Psoas muscle (tissue), 8 donors: ENCODE results near the gene SLC25A41. TPM values are rescaled to one million over a fixed set of nuclear protein-coding genes. Genes with fewer than 3 reads are reported as not detected.

Experiments used
- ATAC-seq, 4 donors: fragments of 200-7000 bp; cut with Tn5 transposase; one replicate each; pipeline ENCODE4 v1.9.1; 2020; ENCODE audit warnings: moderate library complexity in 3 of 4, mild to moderate bottlenecking in 2 of 4
- DNase-seq, 2 donors: peaks; one replicate each; pipeline ENCODE4 v3.0.0-alpha.2; 2020
- H3K27ac ChIP-seq: fragments of 200-600 bp; one replicate; pipeline ENCODE4 v1.8.0; 2022
- H3K27me3 ChIP-seq, 3 donors: fragments of 200-600 bp in 1 of 3; one replicate each; pipeline versions ENCODE4 v1.6.1 to v1.8.0; 2013 to 2022; ENCODE audit warnings: low read length in 2 of 3, mild to moderate bottlenecking in 2 of 3, moderate library complexity in 1 of 3; ENCODE audit not compliant: insufficient read depth in 3 of 3
- H3K36me3 ChIP-seq, 2 donors: fragments of 200-600 bp in 1 of 2; one replicate each; pipeline versions ENCODE4 v1.6.1 to v1.8.0; 2013 to 2022; ENCODE audit warnings: low read depth in 1 of 2, mild to moderate bottlenecking in 1 of 2, moderate library complexity in 1 of 2; ENCODE audit not compliant: insufficient read depth in 1 of 2
- H3K4me1 ChIP-seq: fragments of 200-600 bp; one replicate; pipeline ENCODE4 v1.8.0; 2022
- H3K4me3 ChIP-seq: fragments of 200-600 bp; one replicate; pipeline ENCODE4 v1.8.0; 2022; ENCODE audit warnings: mild to moderate bottlenecking
- H3K9me3 ChIP-seq: fragments of 200-600 bp; one replicate; pipeline ENCODE4 v1.8.0; 2022
- WGBS, 3 donors: extraction: QIAGEN DNeasy Blood & Tissue Kit; methylation state at CpG; one replicate each; pipeline versions ENCODE4 v1.1.6 to v1.1.7; 2013; 5-methylcytosine and 5-hydroxymethylcytosine counted together
- intact Hi-C, 2 donors: fragments of 100-400 bp; cut with DNase I; formaldehyde crosslinking; loops; one replicate each; pipeline versions ENCODE4 v1.11.0 to v1.14.2; 2022
- polyA plus RNA-seq, 3 donors: library from polyadenylated mRNA; stranded (reverse); fragments of 200-250 nt; gene quantifications; one replicate each; pipeline ENCODE4 v1.2.3, GENCODE V29; 2013
- total RNA-seq, 4 donors: library from RNA; stranded (reverse); fragmentation: NEBNext Ultra II Directional in 2 of 4; extraction: Animal tissue kit (Norgen Biotek cat#: 25700) in 2 of 4; gene quantifications; one replicate each; pipeline versions ENCODE4 v1.2.1 to v1.2.4, GENCODE V29; 2021 to 2023
- TF ChIP-seq, protein P1 (sequence below): fragments of 200-600 bp; IDR thresholded peaks from one replicate; pipeline ENCODE4 v1.8.0; 2022; ENCODE audit warnings: antibody characterized with exemption
- donor health status: healthy with polysubstance abuse.
- donor health status: DM: no; HTN: no; CAD: no; lungs with moderate emphysema.
- donor health status: Bipolar disorder and iron deficiency.
- donor health status: healthy.
- donor health status: DM: yes; HTN: yes; CAD: no.
- donor health status: DM: no; HTN: no; CAD: no.
- donor health status: DM: no; HTN: no; CAD: no.
- donor health status: DM: yes; HTN: yes; CAD: no.

The SLC25A41 gene
- total and polyA plus RNA-seq, 7 donors = 0.07 to 0.60 (median 0.44) TPM; not detected in 1

DNA sequence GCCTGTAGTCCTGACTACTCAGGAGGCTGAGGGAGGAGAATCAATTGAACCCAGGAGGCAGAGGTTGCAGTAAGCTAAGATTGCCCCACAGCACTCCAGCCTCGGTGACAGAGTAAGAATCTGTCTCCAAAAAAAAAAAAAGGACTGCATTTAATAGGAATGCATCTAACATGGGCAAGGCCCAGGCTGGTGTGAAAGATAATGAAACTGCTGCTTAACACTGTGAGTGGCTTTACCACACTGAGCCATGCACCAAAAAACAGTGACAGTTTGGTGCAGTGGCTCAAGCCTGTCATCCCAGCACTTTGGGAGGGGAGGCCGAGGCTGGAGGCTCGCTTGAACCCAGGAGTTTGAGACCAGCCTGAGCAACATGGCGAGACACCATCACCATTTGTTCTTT lies 49.2 kb downstream of the SLC25A41 start:
- DNase-seq (no peak), ATAC-seq (no peak)
- Histone ChIP-seq H3K4me1 (no peaks in the 10 kb centered on the region), H3K27ac (no peak overlapping the region), H3K27me3 (no peaks in the 10 kb centered on the region), H3K36me3 (peaks cover 7 to 98% of the 10 kb centered on the region in 2 donors), H3K9me3 (no peaks in the 10 kb centered on the region), H3K4me3 (no peak overlapping the region)
- WGBS, 3 donors = 89 to 97% (median 92%) methylated on average over 4 of the region's 4 CpGs
- TF ChIP-seq, protein P1, sequence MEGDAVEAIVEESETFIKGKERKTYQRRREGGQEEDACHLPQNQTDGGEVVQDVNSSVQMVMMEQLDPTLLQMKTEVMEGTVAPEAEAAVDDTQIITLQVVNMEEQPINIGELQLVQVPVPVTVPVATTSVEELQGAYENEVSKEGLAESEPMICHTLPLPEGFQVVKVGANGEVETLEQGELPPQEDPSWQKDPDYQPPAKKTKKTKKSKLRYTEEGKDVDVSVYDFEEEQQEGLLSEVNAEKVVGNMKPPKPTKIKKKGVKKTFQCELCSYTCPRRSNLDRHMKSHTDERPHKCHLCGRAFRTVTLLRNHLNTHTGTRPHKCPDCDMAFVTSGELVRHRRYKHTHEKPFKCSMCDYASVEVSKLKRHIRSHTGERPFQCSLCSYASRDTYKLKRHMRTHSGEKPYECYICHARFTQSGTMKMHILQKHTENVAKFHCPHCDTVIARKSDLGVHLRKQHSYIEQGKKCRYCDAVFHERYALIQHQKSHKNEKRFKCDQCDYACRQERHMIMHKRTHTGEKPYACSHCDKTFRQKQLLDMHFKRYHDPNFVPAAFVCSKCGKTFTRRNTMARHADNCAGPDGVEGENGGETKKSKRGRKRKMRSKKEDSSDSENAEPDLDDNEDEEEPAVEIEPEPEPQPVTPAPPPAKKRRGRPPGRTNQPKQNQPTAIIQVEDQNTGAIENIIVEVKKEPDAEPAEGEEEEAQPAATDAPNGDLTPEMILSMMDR = no peak
- intact Hi-C loops = no loop called here

DNA sequence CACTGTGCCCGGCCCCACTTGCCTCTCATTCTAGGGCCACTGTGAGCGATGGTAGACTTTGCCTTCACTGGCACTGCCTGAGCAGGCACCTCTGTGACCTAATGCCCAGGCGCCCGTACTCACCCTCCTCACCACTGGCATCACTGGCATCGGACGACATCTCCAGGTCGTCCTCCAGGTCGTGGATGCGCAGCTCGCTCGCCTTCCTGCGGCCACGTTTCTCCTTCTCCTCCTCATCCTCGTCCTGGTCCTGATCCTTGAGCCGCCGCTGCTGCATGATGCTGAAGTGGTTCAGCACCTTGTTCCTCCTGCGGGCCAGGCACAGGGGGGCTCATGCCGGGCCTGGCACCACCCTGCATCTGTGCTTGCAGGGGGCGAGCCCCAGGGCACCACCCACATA lies 50.4 kb downstream of the SLC25A41 start:
- TF ChIP-seq, protein P1 = no peak
- 93 to 98% (median 93%) methylated on average over 19 of the region's 19 CpGs for WGBS, 3 donors
- Histone ChIP-seq H3K4me3 (no peak overlapping the region), H3K27ac (no peak overlapping the region), H3K9me3 (no peaks in the 10 kb centered on the region), H3K27me3 (no peaks in the 10 kb centered on the region), H3K36me3 (peaks cover 7 to 94% of the 10 kb centered on the region in 2 donors), H3K4me1 (peaks cover 2% of the 10 kb centered on the region)
- intact Hi-C loops = no loop called here
- no peak for DNase-seq
- no peak for ATAC-seq

DNA sequence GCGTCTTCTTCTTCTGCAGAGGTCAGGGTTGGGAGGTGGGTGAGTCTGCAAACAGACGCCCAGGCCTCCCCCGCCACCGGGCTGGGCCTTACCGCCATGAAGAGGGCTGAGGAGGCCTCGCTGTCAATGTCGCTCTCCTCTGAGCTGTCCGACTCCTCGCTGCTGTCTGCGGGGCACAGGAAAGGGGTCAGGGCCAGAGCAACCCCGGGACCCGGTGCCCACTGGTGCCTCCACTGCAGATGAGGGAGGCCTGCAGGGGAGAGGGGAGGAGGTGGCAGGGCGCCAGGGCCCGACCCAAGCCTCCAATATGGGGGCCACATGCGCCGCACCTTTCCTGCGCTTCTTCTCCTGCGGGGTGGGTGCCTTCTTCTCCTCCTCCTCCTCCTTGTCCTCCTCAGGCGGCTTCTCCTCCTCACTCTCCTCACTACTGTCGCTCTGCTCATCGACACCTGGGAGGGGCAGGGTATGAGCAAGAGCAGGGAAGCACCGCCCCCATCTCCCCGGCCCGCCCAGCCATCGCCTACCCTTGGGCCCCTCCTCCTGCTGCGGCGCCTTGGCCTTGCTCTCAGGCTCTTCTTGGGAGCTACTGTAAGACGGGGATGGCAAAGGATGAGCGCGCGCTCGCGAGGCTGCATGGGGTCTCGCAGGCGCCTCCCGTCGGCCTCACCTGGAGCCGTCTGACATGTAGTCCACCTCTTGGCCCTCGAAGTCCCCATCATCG lies 52.4 kb downstream of the SLC25A41 start:
- intact Hi-C loops = no loop called here

DNA sequence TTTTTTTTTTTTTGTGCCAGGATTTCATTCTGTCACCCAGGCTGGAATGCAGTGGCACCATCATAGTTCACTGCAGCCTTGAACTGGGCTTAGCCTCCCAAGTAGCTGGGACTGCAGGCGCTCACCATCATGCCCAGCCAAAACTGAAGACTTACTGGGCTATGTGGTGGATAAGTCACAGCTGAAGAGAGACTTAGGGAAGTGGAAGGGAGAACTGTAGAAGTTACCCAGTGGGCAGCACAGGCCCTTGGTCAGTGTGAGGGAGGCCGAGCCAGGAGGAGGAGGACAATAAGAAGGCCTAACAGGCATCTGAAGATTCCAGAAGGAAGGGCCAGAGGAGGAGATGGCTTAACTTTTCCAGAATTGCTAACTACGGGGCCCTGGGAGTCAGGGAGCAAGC lies 53.8 kb downstream of the SLC25A41 start:
- ATAC-seq = no peak
- Histone ChIP-seq H3K9me3 (no peaks in the 10 kb centered on the region), H3K4me3 (no peak overlapping the region), H3K27ac (no peak overlapping the region), H3K27me3 (no peaks in the 10 kb centered on the region), H3K36me3 (peaks cover 3 to 69% of the 10 kb centered on the region in 2 donors), H3K4me1 (peaks cover 5% of the 10 kb centered on the region)
- intact Hi-C loops = loop anchor here (5.0 to 10.0 kb wide), 3 partner anchors 43 to 695 kb away; partner anchors contain the start of genes KHSRP (in 2 of the 2), HSD11B1L (in 1 of the 2) and MICOS13 (in 1 of the 2)
- 83 to 98% (median 96%) methylated on average over 3 of the region's 3 CpGs for WGBS, 3 donors
- DNase-seq = no peak
- TF ChIP-seq, protein P1 = no peak

More for the DNA sequence above, 52.4 kb downstream of the SLC25A41 start:
- H3K27ac ChIP-seq = no peak overlapping the region
- peaks cover 3 to 74% of the 10 kb centered on the region in 2 donors for H3K36me3 ChIP-seq
- 96 to 97% (median 96%) methylated on average over 37 to 40 of the region's 40 CpGs for WGBS, 3 donors
- H3K4me1 ChIP-seq = peaks cover 5% of the 10 kb centered on the region
- TF ChIP-seq, protein P1 = no peak
- H3K4me3 ChIP-seq = no peak overlapping the region
- no peak for ATAC-seq
- no peaks in the 10 kb centered on the region for H3K27me3 ChIP-seq
- DNase-seq = no peak
- H3K9me3 ChIP-seq = no peaks in the 10 kb centered on the region
